Measurements from ENCODE around the gene RALGAPA2.
A peak's percentile ranks its signal among the peaks of the same experiment; 100 is the strongest.

Gene RALGAPA2

GRCh38 chr20:20737158-20737557 is 24.7 kb upstream of the RALGAPA2 start:
- CTCF ChIA-PET, result no interaction called here
- POLR2A ChIA-PET, result no interaction called here
- TF ChIP-seq LEF1 (IDR thresholded peaks at IDR 0.05; ENCODE audit: borderline replicate concordance), result no peak
- no peak for TF ChIP-seq TARDBP (IDR thresholded peaks at IDR 0.05)
- no peak for TF ChIP-seq SP1 (IDR thresholded peaks at IDR 0.05)
- TF ChIP-seq PKNOX1 (IDR thresholded peaks at IDR 0.05), result no peak
- TF ChIP-seq L3MBTL2 (conservative IDR thresholded peaks at IDR 0.05), result no peak
- TF ChIP-seq FOXM1 (IDR thresholded peaks at IDR 0.05; ENCODE audit: borderline replicate concordance), result no peak
- TF ChIP-seq BHLHE40 (IDR thresholded peaks at IDR 0.05; ENCODE audit: borderline replicate concordance), result no peak
- no peak for TF ChIP-seq FOXK2 (IDR thresholded peaks at IDR 0.05)
- no peak for TF ChIP-seq FOXA1 (IDR thresholded peaks at IDR 0.05)
- no peak for TF ChIP-seq HDGF (IDR thresholded peaks at IDR 0.05; ENCODE audit: borderline replicate concordance)
- TF ChIP-seq SUZ12 (IDR thresholded peaks at IDR 0.05), result no peak
- no peak for TF ChIP-seq NFRKB (IDR thresholded peaks at IDR 0.05)
- no peak for TF ChIP-seq ARNT (IDR thresholded peaks at IDR 0.05)
- no peak for TF ChIP-seq ELF4 (IDR thresholded peaks at IDR 0.05)
- no peak for DNase-seq (ENCODE audit: extremely low spot score)

- POLR2A ChIA-PET, result no interaction called here
- TF ChIP-seq ARNT (IDR thresholded peaks at IDR 0.05), result no peak
- TF ChIP-seq SUZ12 (IDR thresholded peaks at IDR 0.05), result no peak
- TF ChIP-seq FOXK2 (IDR thresholded peaks at IDR 0.05), result no peak
- TF ChIP-seq CTBP1 (IDR thresholded peaks at IDR 0.05; ENCODE audit: borderline replicate concordance), result no peak
- TF ChIP-seq ELF4 (IDR thresholded peaks at IDR 0.05), result no peak
- TF ChIP-seq FOXM1 (IDR thresholded peaks at IDR 0.05; ENCODE audit: borderline replicate concordance), result no peak
- TF ChIP-seq L3MBTL2 (conservative IDR thresholded peaks at IDR 0.05), result no peak
- no peak for TF ChIP-seq ZNF384 (IDR thresholded peaks at IDR 0.05)
- TF ChIP-seq SP1 (IDR thresholded peaks at IDR 0.05), result no peak
- no peak for TF ChIP-seq LEF1 (IDR thresholded peaks at IDR 0.05; ENCODE audit: borderline replicate concordance)
- CTCF ChIA-PET, result no interaction called here
- DNase-seq (ENCODE audit: extremely low spot score), result no peak
Measured at GRCh38 chr20:20736303-20736702, 23.9 kb upstream of the RALGAPA2 start.

DNA sequence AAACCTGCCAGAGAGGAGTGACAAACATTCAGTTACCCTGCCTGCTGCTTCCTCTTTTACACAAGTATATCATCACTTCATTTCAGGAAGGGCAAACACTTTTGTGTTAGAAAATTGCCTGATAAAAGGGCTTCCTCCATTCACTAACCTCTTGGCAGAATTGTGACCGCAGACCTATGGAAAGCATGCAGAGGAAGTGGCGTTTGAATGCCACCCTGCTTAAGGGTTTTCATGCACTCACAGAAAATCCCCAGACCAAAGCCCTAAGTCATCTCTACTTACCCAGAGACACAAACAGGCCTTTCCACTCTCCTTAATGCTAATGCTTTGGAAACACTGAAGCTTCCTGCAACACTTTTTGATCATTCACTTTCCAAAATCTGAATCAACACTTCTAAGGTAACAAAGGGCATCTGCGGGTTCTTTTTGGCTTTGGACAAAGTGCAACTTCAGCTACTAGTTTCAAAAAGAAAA is 22.1 kb upstream of the RALGAPA2 start:
- ChIA-PET CTCF (no interaction called here), POLR2A (no interaction called here)
- DNase-seq (ENCODE audit: extremely low spot score), result no peak
- TF ChIP-seq SUZ12 (IDR thresholded peaks at IDR 0.05) (no peak), ARNT (IDR thresholded peaks at IDR 0.05) (no peak), PKNOX1 (IDR thresholded peaks at IDR 0.05) (no peak), NFRKB (IDR thresholded peaks at IDR 0.05) (no peak), L3MBTL2 (conservative IDR thresholded peaks at IDR 0.05) (no peak)

- no peak for TF ChIP-seq NFRKB (IDR thresholded peaks at IDR 0.05)
- no peak for TF ChIP-seq HDGF (IDR thresholded peaks at IDR 0.05; ENCODE audit: borderline replicate concordance)
- TF ChIP-seq FOXK2 (IDR thresholded peaks at IDR 0.05), result no peak
- no peak for TF ChIP-seq BHLHE40 (IDR thresholded peaks at IDR 0.05; ENCODE audit: borderline replicate concordance)
- TF ChIP-seq ARNT (IDR thresholded peaks at IDR 0.05), result no peak
- no peak for TF ChIP-seq SUZ12 (IDR thresholded peaks at IDR 0.05)
- TF ChIP-seq L3MBTL2 (conservative IDR thresholded peaks at IDR 0.05), result no peak
- no peak for TF ChIP-seq SP1 (IDR thresholded peaks at IDR 0.05)
- no peak for TF ChIP-seq PKNOX1 (IDR thresholded peaks at IDR 0.05)
- no peak for TF ChIP-seq TARDBP (IDR thresholded peaks at IDR 0.05)
- no peak for TF ChIP-seq LEF1 (IDR thresholded peaks at IDR 0.05; ENCODE audit: borderline replicate concordance)
- no peak for TF ChIP-seq FOXA1 (IDR thresholded peaks at IDR 0.05)
- TF ChIP-seq ZNF384 (IDR thresholded peaks at IDR 0.05), result no peak
- TF ChIP-seq FOXM1 (IDR thresholded peaks at IDR 0.05; ENCODE audit: borderline replicate concordance), result no peak
- DNase-seq (ENCODE audit: extremely low spot score), result no peak
- CTCF ChIA-PET, result no interaction called here
- POLR2A ChIA-PET, result no interaction called here
Measured at GRCh38 chr20:20733943-20734342, 21.5 kb upstream of the RALGAPA2 start.

DNA sequence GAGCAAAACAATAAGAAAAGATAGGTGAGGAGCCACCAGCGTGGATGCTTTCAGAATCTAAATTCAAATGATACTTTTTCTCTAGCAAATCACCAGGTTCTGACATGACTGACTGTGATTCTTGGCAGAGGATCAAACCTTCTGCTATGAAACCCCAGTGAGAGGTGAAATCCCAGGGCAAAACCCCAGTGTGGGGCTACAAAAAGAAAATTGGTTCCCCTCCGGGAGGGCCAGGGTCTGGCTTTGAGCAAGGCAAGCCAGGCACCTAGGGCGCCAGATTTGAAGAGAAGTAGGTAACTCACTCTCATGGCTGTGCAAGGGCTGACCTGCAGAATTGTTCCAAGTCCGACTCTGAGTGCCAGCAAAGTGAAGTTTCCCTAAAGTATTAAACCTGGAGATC is 20.2 kb upstream of the RALGAPA2 start:
- CTCF ChIA-PET, result no interaction called here

DNA sequence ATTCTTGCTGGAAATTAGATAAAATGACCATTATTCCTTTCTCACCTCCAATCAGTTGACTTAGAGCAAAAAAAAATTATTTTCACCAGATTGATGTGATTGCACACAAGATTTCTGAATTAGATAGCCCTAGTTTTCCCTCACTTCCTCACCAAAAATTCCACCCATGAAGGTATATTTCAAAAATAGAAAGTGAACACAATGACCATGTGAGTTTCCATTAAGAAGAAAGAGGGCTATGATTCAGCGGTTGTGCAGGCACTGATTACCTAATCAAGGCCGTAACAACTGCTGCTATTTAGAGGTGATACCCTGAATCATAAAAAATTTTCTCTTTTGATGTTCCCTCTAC is 19.5 kb upstream of the RALGAPA2 start:
- POLR2A ChIA-PET, result no interaction called here
- TF ChIP-seq FOXK2 (IDR thresholded peaks at IDR 0.05) (no peak), FOXA1 (IDR thresholded peaks at IDR 0.05) (no peak), FOXM1 (IDR thresholded peaks at IDR 0.05; ENCODE audit: borderline replicate concordance) (no peak), PKNOX1 (IDR thresholded peaks at IDR 0.05) (no peak), LEF1 (IDR thresholded peaks at IDR 0.05; ENCODE audit: borderline replicate concordance) (no peak), ARNT (IDR thresholded peaks at IDR 0.05) (no peak), CTBP1 (IDR thresholded peaks at IDR 0.05; ENCODE audit: borderline replicate concordance) (no peak), ZNF384 (IDR thresholded peaks at IDR 0.05) (no peak), NFRKB (IDR thresholded peaks at IDR 0.05) (no peak), L3MBTL2 (conservative IDR thresholded peaks at IDR 0.05) (no peak), ELF4 (IDR thresholded peaks at IDR 0.05) (no peak), TARDBP (IDR thresholded peaks at IDR 0.05) (no peak), SUZ12 (IDR thresholded peaks at IDR 0.05) (no peak)
- CTCF ChIA-PET, result no interaction called here
- DNase-seq (ENCODE audit: extremely low spot score), result no peak

More for the DNA sequence above, 20.2 kb upstream of the RALGAPA2 start:
- DNase-seq (ENCODE audit: extremely low spot score), result no peak
- POLR2A ChIA-PET, result interaction anchor here (1.0 kb wide), 1 partner anchor 20 kb away, joined by 4 read pairs; the partner anchor contains the start of gene RALGAPA2
- TF ChIP-seq SUZ12 (IDR thresholded peaks at IDR 0.05) (no peak), PKNOX1 (IDR thresholded peaks at IDR 0.05) (0 out of 2 replicates have a peak, but pooled peaks have one; percentile 11)
